22Rv1 (cell line): Measurements from ENCODE around the gene DLD.
"Not testable (repeated sequence)": the region's sequence is repeated elsewhere in the genome, so short reads cannot be mapped to it uniquely, and the experiment has no call there.

Source experiments
- ZFX ChIP-seq: fragments of 450-650 bp; IDR thresholded peaks from 2 replicates; pipeline ENCODE4 v1.6.1; 2017; ENCODE audit warnings: antibody characterized with exemption, borderline replicate concordance
- TF ChIP-seq, protein P1 (sequence below): fragments of 450-650 bp; IDR thresholded peaks from 2 replicates; pipeline ENCODE4 v1.5.1; 2017; ENCODE audit warnings: mild to moderate bottlenecking

DNA sequence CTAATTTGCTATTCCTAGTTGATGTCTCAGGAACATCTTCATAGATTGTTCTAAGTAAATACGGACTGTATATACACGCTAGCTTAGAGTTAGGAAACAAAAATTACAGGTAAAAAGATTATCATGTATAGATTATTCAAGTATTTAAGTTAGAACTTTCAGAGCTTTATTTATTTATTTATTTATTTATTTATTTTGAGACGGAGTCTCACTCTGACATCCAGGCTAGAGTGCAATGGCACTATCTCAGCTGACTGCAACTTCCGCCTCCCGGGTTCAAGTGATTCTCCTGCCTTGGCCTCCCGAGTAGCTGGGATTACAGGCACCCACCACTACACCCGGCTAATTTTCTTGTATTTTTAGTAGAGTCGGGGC is 1.4 kb downstream of the DLD start:
- TF ChIP-seq, protein P1, sequence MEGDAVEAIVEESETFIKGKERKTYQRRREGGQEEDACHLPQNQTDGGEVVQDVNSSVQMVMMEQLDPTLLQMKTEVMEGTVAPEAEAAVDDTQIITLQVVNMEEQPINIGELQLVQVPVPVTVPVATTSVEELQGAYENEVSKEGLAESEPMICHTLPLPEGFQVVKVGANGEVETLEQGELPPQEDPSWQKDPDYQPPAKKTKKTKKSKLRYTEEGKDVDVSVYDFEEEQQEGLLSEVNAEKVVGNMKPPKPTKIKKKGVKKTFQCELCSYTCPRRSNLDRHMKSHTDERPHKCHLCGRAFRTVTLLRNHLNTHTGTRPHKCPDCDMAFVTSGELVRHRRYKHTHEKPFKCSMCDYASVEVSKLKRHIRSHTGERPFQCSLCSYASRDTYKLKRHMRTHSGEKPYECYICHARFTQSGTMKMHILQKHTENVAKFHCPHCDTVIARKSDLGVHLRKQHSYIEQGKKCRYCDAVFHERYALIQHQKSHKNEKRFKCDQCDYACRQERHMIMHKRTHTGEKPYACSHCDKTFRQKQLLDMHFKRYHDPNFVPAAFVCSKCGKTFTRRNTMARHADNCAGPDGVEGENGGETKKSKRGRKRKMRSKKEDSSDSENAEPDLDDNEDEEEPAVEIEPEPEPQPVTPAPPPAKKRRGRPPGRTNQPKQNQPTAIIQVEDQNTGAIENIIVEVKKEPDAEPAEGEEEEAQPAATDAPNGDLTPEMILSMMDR: not testable (repeated sequence)
- TF ChIP-seq ZFX: not testable (repeated sequence)
